ENCODE measurements around the gene TFPT.
"Not testable (repeated sequence)": the region's sequence is repeated elsewhere in the genome, so short reads cannot be mapped to it uniquely, and the experiment has no call there.

The TFPT gene

GRCh38 chr19:54114340-54115108 is 933 bp downstream of the TFPT start:
- DNase-seq: peak; percentile 58 to 76 (median 63)

- no peak for DNase-seq
These were observed 5.8 kb downstream of the TFPT start for GRCh38 chr19:54109651-54110050.

DNA sequence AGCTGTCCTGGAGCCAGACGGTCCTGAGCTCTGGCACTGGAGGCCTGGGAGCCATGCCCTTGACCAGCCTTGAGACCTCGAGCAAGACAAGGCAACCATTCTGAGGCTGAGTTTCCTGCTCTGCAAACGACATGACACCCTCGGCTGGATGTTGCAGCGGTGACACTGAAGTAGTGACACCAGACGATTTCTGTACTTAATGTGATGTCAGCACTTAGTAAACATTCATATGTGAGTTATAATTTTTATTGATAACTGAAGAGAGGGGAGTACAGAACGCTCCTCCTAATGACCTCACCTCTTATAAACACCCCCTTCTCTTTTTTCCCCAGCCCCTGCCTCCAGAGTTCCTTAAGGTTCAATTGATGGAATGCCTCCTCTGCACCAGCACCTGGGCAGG is 7.0 kb downstream of the TFPT start:
- DNase-seq: no peak

- no peak for DNase-seq
These were observed 7.5 kb downstream of the TFPT start for GRCh38 chr19:54107876-54108490.

- DNase-seq: no peak
These were observed 8.7 kb downstream of the TFPT start for GRCh38 chr19:54106716-54107115.

DNA sequence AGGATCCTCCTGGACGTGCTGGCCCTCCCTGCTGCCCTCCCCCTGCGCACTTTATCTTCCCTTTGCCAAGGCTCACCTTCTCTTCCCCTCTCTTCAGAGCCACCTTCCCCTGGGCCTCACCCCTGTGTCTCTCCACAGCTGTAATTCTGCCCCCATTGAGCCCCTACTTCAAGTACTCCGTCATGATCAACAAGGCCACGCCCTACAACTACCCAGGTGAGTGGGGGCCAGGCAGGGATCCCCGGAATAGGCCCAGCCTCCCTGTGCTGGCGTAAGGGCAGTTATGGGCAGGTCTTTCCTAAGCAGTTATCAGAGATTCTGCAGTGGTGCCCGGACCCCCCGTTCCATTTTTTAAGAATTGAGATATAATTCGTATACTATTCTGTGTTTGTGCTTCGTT is 9.7 kb downstream of the TFPT start:
- no peak for DNase-seq

GRCh38 chr19:54104998-54105715 is 10.3 kb downstream of the TFPT start:
- no peak for DNase-seq

- peak; percentile 99 to 100 (median 99) for DNase-seq
These were observed 12.9 kb downstream of the TFPT start, which contains the start of gene NDUFA3 for GRCh38 chr19:54102421-54103169. NDUFA3 (plus strand) TSS chr19:54102855; CDS start chr19:54102879, 24 bp downstream.

GRCh38 chr19:54100561-54100960 is 14.9 kb downstream of the TFPT start, which contains the start of gene OSCAR:
OSCAR (minus strand) TSS chr19:54100803; CDS start chr19:54100792, 11 bp downstream.
- peak; percentile 93 to 96 (median 95) for DNase-seq

DNA sequence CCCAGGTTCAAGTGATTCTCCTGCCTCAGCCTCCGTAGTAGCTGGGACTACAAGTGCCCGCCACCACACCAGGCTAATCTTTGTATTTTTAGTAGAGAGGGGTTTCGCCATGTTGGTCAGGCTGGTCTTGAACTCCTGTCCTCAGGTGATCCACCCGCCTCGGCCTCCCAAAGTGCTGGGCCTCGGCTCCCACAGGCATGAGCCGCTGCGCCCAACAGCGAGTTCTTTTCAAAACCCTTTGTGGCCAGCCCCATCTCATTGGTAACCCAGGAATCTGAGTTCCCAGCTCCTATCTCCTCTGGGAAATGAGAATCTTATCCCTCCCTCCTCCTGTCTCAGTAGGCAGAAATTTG is 15.6 kb downstream of the TFPT start:
- not testable (repeated sequence) for DNase-seq

GRCh38 chr19:54099190-54099902 is 16.1 kb downstream of the TFPT start:
- peak; percentile 75 to 86 (median 76) for DNase-seq

DNA sequence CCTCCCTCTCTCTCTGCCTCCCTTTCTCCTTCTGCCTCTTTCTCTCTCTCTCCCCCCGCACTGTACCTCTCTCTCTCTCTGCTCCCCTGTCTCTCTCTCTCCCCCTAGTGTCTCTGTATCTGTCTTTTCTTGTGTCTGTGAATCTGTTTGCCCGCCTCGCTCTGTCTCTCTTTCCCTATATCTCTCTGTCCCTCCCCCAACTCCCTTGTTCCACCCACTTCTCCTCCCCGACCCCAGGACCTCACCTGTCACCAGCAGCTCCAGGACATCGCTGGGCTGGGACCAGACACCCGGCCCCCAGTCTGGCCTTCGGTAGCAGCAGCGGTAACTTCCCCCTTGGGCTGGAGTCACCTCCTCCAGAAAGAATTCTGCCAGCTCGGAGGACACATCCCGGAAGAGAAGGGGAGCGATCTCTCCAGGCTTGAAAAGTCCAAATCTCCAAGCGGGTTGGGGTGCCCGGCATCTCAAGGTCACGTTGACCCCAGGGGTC is 18.8 kb downstream of the TFPT start:
- peak; percentile 42 to 69 (median 58) for DNase-seq

GRCh38 chr19:54095859-54096616 is 19.4 kb downstream of the TFPT start:
- DNase-seq: peak; percentile 46 to 65 (median 47)

DNA sequence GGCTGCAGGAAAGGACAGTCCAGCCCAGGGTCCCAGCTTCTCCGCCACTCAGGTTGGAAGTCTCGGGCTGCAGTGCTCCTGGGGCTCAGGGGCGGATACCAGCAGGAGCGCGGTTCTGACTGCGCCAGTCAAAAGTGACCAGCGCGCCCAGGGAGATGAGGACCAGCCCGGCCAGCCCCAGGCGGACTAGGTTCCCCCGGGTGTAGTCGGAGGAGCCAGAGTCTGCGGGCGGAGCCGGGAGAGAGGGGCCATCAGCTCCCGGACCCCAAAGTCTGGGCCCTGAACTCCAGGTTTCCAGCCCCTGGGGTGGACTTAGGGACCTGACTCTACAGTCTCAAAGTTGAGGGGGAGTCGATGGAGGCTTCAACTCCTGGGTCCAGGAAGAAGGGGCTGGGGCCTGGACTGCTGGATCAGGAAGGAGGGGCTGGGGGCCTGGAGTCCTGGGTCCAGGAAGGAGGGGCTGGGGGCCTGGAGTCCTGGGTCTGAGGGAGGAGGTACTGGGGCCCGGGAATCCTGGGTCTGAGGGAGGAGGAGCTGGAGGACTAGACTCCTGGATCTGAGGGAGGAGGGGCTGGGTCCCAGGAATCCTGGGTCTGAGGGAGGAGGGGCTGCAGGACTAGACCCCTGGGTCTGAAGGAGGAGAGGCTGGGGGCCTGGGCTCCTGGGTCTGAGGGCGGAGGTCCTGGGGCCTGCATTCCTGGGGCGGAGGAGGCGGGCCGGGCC is 20.2 kb downstream of the TFPT start:
- DNase-seq: no peak

GRCh38 chr19:54094426-54095000 is 20.9 kb downstream of the TFPT start:
- DNase-seq: no peak

GRCh38 chr19:54084410-54084809 is 31.0 kb downstream of the TFPT start:
- no peak for DNase-seq

GRCh38 chr19:54081032-54081431 is 34.4 kb downstream of the TFPT start, which contains the start of gene TARM1:
TARM1 (minus strand) TSS chr19:54081365; CDS start chr19:54081340, 25 bp downstream.
- no peak for DNase-seq

- peak; percentile 59 to 79 (median 79) for DNase-seq
These were observed 38.1 kb downstream of the TFPT start for GRCh38 chr19:54077334-54077733.

- DNase-seq: no peak
These were observed 40.6 kb downstream of the TFPT start for GRCh38 chr19:54074851-54075250.

DNA sequence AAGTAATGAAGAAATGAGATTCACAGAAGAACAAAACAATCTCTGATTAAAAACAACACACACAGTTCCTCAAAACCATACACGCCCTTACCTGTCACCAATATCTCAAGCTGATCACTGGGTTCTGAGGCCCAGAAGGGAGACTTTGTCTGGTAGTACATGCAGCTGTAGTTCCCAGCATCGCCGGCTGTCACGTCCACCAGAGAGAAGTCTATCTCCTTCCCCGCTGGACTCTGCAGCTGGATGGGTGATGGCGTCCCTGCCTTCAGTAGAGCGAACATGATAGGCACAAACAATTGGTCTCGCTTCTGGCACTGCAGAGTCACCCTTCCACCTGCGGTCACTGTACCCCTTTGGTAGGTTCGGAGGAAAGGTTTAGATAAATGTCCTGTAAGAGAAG is 41.6 kb downstream of the TFPT start:
- no peak for DNase-seq
